GM12878 (cell line): ENCODE results near the gene TP63. TPM values are rescaled to one million over a fixed set of nuclear protein-coding genes. Genes with fewer than 3 reads are reported as not detected.

Experiments used
- ATAC-seq: fragments of 200-7000 bp; cut with Tn5 transposase; 3 replicates; pipeline ENCODE4 v1.9.1; 2020; ENCODE audit warnings: mild to moderate bottlenecking, moderate library complexity
- BruUV-seq: library from RNA; stranded (reverse); fragments of 400-500 nt; replicated peaks from 2 replicates; lab custom pipeline; 2021; lab: Mats Ljungman, UMichigan
- CTCF ChIA-PET: fragments of 300-600 bp; sonication (Branson Sonifier 250); formaldehyde crosslinking; extraction: SDS; loops from one replicate; lab custom pipeline; 2021; ENCODE audit warnings: inconsistent platforms; lab: Yijun Ruan, JAX
- POLR2A ChIA-PET: fragments of 350-600 bp; formaldehyde crosslinking; extraction: SDS; loops from one replicate; lab custom pipeline; 2021; ENCODE audit warnings: inconsistent platforms; lab: Charles Lee
- RAD21 ChIA-PET: fragments of 300-600 bp; sonication (Branson Sonifier 250); formaldehyde crosslinking; loops from one replicate; lab custom pipeline; 2023; ENCODE audit warnings: antibody characterized with exemption; ENCODE audit not compliant: unreplicated experiment; lab: Charles Lee
- SMC1A ChIA-PET: fragments of 300-600 bp; sonication (Branson Sonifier 250); formaldehyde crosslinking; loops from one replicate; lab custom pipeline; 2023; ENCODE audit not compliant: unreplicated experiment, uncharacterized antibody; lab: Charles Lee
- DNase-seq: peaks from one replicate; pipeline ENCODE4 v3.0.0-alpha.2; 2011; ENCODE audit warnings: low read depth, low spot score
- FAIRE-seq: peaks from 3 replicates; lab custom pipeline; 2011; peaks lifted over from hg19 to GRCh38; lab: Jason Lieb, UNC
- H2AFZ ChIP-seq: 2 replicates; pipeline ENCODE4 v1.6.0; 2011; ENCODE audit warnings: low read depth, low read length, control low read depth; ENCODE audit not compliant: control insufficient read depth
- H3K27ac ChIP-seq: 2 replicates; pipeline ENCODE4 v1.5.1; 2011; ENCODE audit warnings: control low read depth; ENCODE audit not compliant: control insufficient read depth, insufficient read depth
- H3K27me3 ChIP-seq, 2 experiments: replicated peaks in 1 of 2; 2 replicates each; pipeline versions ENCODE4 v1.6.0 to v1.6.1; 2011; ENCODE audit warnings: low read length in 1 of 2; ENCODE audit not compliant: control insufficient read depth in 2 of 2, insufficient read depth in 2 of 2
- H3K36me3 ChIP-seq, 2 experiments: 2 replicates each; pipeline ENCODE4 v1.5.1; 2011; ENCODE audit warnings: low read length in 1 of 2; ENCODE audit not compliant: control insufficient read depth in 2 of 2, insufficient read depth in 2 of 2
- H3K4me1 ChIP-seq: 2 replicates; pipeline ENCODE4 v1.6.1; 2011; ENCODE audit warnings: mild to moderate bottlenecking, low read length, moderate library complexity, mixed read lengths; ENCODE audit not compliant: control insufficient read depth, insufficient read depth
- H3K4me2 ChIP-seq: 2 replicates; pipeline ENCODE4 v1.6.0; 2011; ENCODE audit warnings: control low read depth; ENCODE audit not compliant: control insufficient read depth, insufficient read depth
- H3K4me3 ChIP-seq: fragments of 200-600 bp; sonication (generic); 2 replicates; pipeline ENCODE4 v1.5.1; 2016
- H3K79me2 ChIP-seq: 2 replicates; pipeline ENCODE4 v1.6.0; 2011; ENCODE audit warnings: low read length; ENCODE audit not compliant: control insufficient read depth, insufficient read depth
- H3K9ac ChIP-seq: 2 replicates; pipeline ENCODE4 v1.8.0; 2011; ENCODE audit warnings: low read length, control low read depth, mixed read lengths; ENCODE audit not compliant: control insufficient read depth, insufficient read depth
- H3K9me3 ChIP-seq: replicated peaks from 3 replicates; pipeline ENCODE4 v1.5.1; 2011; ENCODE audit warnings: mild to moderate bottlenecking, low read length; ENCODE audit not compliant: control insufficient read depth, insufficient read depth
- H4K20me1 ChIP-seq: 2 replicates; pipeline ENCODE4 v1.6.0; 2011; ENCODE audit not compliant: control insufficient read depth, insufficient read depth
- CEBPB ChIP-seq, 2 experiments: fragments of 150-350 bp in 1 of 2; IDR thresholded peaks; 2 replicates each; pipeline ENCODE4 v1.6.1; 2012 to 2014; ENCODE audit warnings: low read depth in 2 of 2, low read length in 2 of 2, borderline replicate concordance in 1 of 2, inconsistent platforms in 1 of 2
- EGR1 ChIP-seq, 2 experiments: IDR thresholded peaks; 1 replicate in 1 of 2; 2 replicates in 1 of 2; pipeline ENCODE4 v1.6.1; 2011 to 2012; ENCODE audit warnings: low read depth in 2 of 2, low read length in 2 of 2, borderline replicate concordance in 1 of 2, mild to moderate bottlenecking in 1 of 2, moderate library complexity in 1 of 2
- EP300 ChIP-seq, 2 experiments: fragments of 150-350 bp in 1 of 2; IDR thresholded peaks; 2 replicates each; pipeline ENCODE4 v1.6.1; 2011 to 2012; ENCODE audit warnings: low read depth in 2 of 2, low read length in 2 of 2, borderline replicate concordance in 1 of 2, improper control_type of control experiment in 1 of 2, inconsistent platforms in 1 of 2; ENCODE audit not compliant: control insufficient read depth in 1 of 2
- IKZF1 ChIP-seq: fragments of 450-650 bp; conservative IDR thresholded peaks from 2 replicates; pipeline ENCODE4 v1.6.1; 2017; ENCODE audit warnings: antibody characterized with exemption, mild to moderate bottlenecking
- MTA3 ChIP-seq: IDR thresholded peaks from 2 replicates; pipeline ENCODE4 v1.6.1; 2012; ENCODE audit warnings: low read length, inconsistent platforms, borderline replicate concordance
- NFIC ChIP-seq: IDR thresholded peaks from 2 replicates; pipeline ENCODE4 v1.6.1; 2012; ENCODE audit warnings: low read depth, mild to moderate bottlenecking, inconsistent platforms, low read length, moderate library complexity
- NFXL1 ChIP-seq: fragments of 450-650 bp; IDR thresholded peaks from 2 replicates; pipeline ENCODE4 v1.6.1; 2017; ENCODE audit warnings: antibody characterized with exemption, mild to moderate bottlenecking, borderline replicate concordance
- NR2C2 ChIP-seq: IDR thresholded peaks from 2 replicates; pipeline ENCODE4 v1.6.1; 2011; ENCODE audit warnings: borderline replicate concordance, low read depth; ENCODE audit not compliant: control insufficient read depth, insufficient read length
- SREBF1 ChIP-seq: IDR thresholded peaks from 2 replicates; pipeline ENCODE4 v1.6.1; 2012; ENCODE audit warnings: mild to moderate bottlenecking, low read length
- SUZ12 ChIP-seq: fragments of 200-600 bp; sonication (generic); IDR thresholded peaks from one replicate; pipeline ENCODE4 v1.6.1; 2018; ENCODE audit warnings: antibody characterized with exemption, mild to moderate bottlenecking; ENCODE audit not compliant: unreplicated experiment
- TAF1 ChIP-seq: IDR thresholded peaks from 2 replicates; pipeline ENCODE4 v1.6.1; 2011; ENCODE audit warnings: mild to moderate bottlenecking, low read depth, low read length, borderline replicate concordance
- TCF12 ChIP-seq: IDR thresholded peaks from 2 replicates; pipeline ENCODE4 v1.6.1; 2011; ENCODE audit warnings: low read depth, mild to moderate bottlenecking, low read length
- ZBED1 ChIP-seq: IDR thresholded peaks from 2 replicates; pipeline ENCODE4 v1.6.1; 2016; ENCODE audit warnings: borderline replicate concordance
- ZNF622 ChIP-seq: fragments of 450-650 bp; IDR thresholded peaks from 2 replicates; pipeline ENCODE4 v1.6.1; 2017; ENCODE audit warnings: mild to moderate bottlenecking, inconsistent platforms
- WGBS: methylation state at CpG from one replicate; pipeline ENCODE4 v1.1.6; 2016; ENCODE audit warnings: low lambda C conversion rate; ENCODE audit not compliant: insufficient replicate concordance, insufficient coverage; ENCODE audit errors: missing lambda C conversion rate; 5-methylcytosine and 5-hydroxymethylcytosine counted together
- in situ Hi-C: fragments of 300-500 bp; cut with MboI; formaldehyde crosslinking; loops from 9 replicates; pipeline ENCODE4 v1.14.3; 2018; ENCODE audit warnings: mixed read lengths
- intact Hi-C: fragments of 100-400 bp; cut with micrococcal nuclease; formaldehyde crosslinking; loops from one replicate; pipeline ENCODE4 v1.14.2; 2022; ENCODE audit not compliant: unreplicated experiment
- polyA plus RNA-seq, 11 experiments: library from polyadenylated mRNA; depleted of rRNA in 4 of 11; unstranded in 6 of 11; stranded (reverse) in 5 of 11; fragments of >200 nt; fragmentation: Nextera tagmentation in 4 of 11; fragmentation: Illumina TruSeq in 1 of 11; extraction: Ambion mirVana in 4 of 11; extraction: Trizol in 1 of 11; gene quantifications; 1 replicate in 1 of 11; 2 replicates in 10 of 11; pipeline versions ENCODE4 v1.2.1 to v1.2.3, GENCODE V29; 2011 to 2016; ENCODE audit warnings: inconsistent platforms in 2 of 11, missing spikeins in 2 of 11, low read depth in 1 of 11
- total RNA-seq, 4 experiments: library from RNA; depleted of rRNA in 3 of 4; stranded (reverse); fragments of >200 nt in 3 of 4; fragmentation: Illumina TruSeq in 1 of 4; extraction: Trizol in 1 of 4; gene quantifications; 2 replicates each; pipeline versions ENCODE4 v1.2.1 to v1.2.3, GENCODE V29; 2013 to 2021
- TF ChIP-seq, protein P1 (sequence below): IDR thresholded peaks from 2 replicates; pipeline ENCODE4 v1.6.1; 2012; ENCODE audit warnings: low read length, inconsistent platforms
- TF ChIP-seq, protein P2 (sequence below): fragments of 450-650 bp; IDR thresholded peaks from 2 replicates; pipeline ENCODE4 v1.6.1; 2017; ENCODE audit warnings: borderline replicate concordance
- TF ChIP-seq, protein P3 (sequence below): IDR thresholded peaks from 2 replicates; pipeline ENCODE4 v1.6.1; 2012; ENCODE audit warnings: low read depth, low read length, improper control_type of control experiment
- TF ChIP-seq, protein P4 (sequence below): IDR thresholded peaks from 2 replicates; pipeline ENCODE4 v1.6.1; 2012; ENCODE audit warnings: mild to moderate bottlenecking, low read depth, low read length

TP63 gene
- total and polyA plus RNA-seq, 10 of the 15 experiments (the other 5 are each of a cell fraction or from before 2014, with no cell fraction given), result 1.4 to 10.8 (median 6.2) TPM

DNA sequence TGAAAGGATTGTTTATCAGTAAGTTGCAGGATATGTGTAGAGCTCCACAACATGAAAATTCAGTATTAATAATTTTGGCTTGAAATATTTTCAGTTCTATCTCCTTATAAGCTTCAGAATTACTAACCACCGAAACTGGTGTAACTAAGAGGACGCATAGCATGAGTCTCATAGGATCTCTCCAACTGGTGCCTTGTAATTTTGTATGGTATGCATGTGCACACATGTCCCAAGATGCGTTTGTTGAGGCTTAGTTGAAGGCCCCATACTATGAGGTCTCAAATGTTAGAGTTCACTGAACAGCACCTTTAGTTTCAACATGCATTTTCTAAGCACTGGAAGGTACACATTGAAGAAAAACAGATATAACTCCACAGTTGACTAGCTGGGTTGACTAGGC, 195.4 kb downstream of the TP63 start:
- H3K4me2 ChIP-seq, result no peak overlapping the region
- in situ Hi-C loops (no loop called here), intact Hi-C loops (no loop called here)
- H3K9me3 ChIP-seq, result no peaks in the 10 kb centered on the region
- DNase-seq (no peak), ATAC-seq (no peak), FAIRE-seq (no peak)
- CTCF ChIA-PET, result interaction anchor here (0.6 to 1.9 kb wide), 4 partner anchors 13 to 422 kb away, joined by 3 to 5 read pairs (median 4); no protein-coding TSS in a partner anchor
- SMC1A ChIA-PET, result interaction anchor here (1.1 to 2.1 kb wide), 4 partner anchors 9 to 23 kb away, joined by 3 to 5 read pairs (median 5); no protein-coding TSS in a partner anchor
- no peak overlapping the region for H3K4me3 ChIP-seq
- no peak overlapping the region for H3K27ac ChIP-seq
- 83% methylated on average over 3 of the region's 3 CpGs for WGBS
- no peaks in the 10 kb centered on the region for H4K20me1 ChIP-seq
- BruUV-seq, result no TSS peak
- H3K79me2 ChIP-seq, result no peaks in the 10 kb centered on the region
- RAD21 ChIA-PET, result no interaction called here
- no peaks in the 10 kb centered on the region for H3K36me3 ChIP-seq
- H3K27me3 ChIP-seq, result no peaks in the 10 kb centered on the region
- H2AFZ ChIP-seq, result no peak overlapping the region
- no peaks in the 10 kb centered on the region for H3K4me1 ChIP-seq
- H3K9ac ChIP-seq, result no peak overlapping the region
- POLR2A ChIA-PET, result no interaction called here
- TF ChIP-seq NR2C2, result no peak
- no peak for TF ChIP-seq SREBF1
- TF ChIP-seq MTA3, result no peak
- no peak for TF ChIP-seq TCF12
- TF ChIP-seq EP300 (IDR thresholded peaks at IDR 0.05; ENCODE audit: borderline replicate concordance in 1 of 2, control insufficient read depth in 1 of 2, low read depth in 2 of 2, low read length in 2 of 2), result no peak
- TF ChIP-seq TAF1, result no peak
- TF ChIP-seq ZNF622, result no peak
- TF ChIP-seq ZBED1, result no peak
- TF ChIP-seq, protein P1, sequence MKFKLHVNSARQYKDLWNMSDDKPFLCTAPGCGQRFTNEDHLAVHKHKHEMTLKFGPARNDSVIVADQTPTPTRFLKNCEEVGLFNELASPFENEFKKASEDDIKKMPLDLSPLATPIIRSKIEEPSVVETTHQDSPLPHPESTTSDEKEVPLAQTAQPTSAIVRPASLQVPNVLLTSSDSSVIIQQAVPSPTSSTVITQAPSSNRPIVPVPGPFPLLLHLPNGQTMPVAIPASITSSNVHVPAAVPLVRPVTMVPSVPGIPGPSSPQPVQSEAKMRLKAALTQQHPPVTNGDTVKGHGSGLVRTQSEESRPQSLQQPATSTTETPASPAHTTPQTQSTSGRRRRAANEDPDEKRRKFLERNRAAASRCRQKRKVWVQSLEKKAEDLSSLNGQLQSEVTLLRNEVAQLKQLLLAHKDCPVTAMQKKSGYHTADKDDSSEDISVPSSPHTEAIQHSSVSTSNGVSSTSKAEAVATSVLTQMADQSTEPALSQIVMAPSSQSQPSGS, result no peak
- TF ChIP-seq, protein P2, sequence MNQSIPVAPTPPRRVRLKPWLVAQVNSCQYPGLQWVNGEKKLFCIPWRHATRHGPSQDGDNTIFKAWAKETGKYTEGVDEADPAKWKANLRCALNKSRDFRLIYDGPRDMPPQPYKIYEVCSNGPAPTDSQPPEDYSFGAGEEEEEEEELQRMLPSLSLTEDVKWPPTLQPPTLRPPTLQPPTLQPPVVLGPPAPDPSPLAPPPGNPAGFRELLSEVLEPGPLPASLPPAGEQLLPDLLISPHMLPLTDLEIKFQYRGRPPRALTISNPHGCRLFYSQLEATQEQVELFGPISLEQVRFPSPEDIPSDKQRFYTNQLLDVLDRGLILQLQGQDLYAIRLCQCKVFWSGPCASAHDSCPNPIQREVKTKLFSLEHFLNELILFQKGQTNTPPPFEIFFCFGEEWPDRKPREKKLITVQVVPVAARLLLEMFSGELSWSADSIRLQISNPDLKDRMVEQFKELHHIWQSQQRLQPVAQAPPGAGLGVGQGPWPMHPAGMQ, result no peak
- TF ChIP-seq IKZF1, result no peak
- no peak for TF ChIP-seq EGR1 (IDR thresholded peaks at IDR 0.05; ENCODE audit: borderline replicate concordance in 1 of 2, low read depth in 2 of 2, low read length in 2 of 2)
- no peak for TF ChIP-seq NFIC
- TF ChIP-seq SUZ12, result no peak
- TF ChIP-seq, protein P3, sequence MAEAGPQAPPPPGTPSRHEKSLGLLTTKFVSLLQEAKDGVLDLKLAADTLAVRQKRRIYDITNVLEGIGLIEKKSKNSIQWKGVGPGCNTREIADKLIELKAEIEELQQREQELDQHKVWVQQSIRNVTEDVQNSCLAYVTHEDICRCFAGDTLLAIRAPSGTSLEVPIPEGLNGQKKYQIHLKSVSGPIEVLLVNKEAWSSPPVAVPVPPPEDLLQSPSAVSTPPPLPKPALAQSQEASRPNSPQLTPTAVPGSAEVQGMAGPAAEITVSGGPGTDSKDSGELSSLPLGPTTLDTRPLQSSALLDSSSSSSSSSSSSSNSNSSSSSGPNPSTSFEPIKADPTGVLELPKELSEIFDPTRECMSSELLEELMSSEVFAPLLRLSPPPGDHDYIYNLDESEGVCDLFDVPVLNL, result no peak
- no peak for TF ChIP-seq CEBPB (IDR thresholded peaks at IDR 0.05; ENCODE audit: borderline replicate concordance in 1 of 2, low read depth in 2 of 2, low read length in 2 of 2)
- TF ChIP-seq, protein P4, sequence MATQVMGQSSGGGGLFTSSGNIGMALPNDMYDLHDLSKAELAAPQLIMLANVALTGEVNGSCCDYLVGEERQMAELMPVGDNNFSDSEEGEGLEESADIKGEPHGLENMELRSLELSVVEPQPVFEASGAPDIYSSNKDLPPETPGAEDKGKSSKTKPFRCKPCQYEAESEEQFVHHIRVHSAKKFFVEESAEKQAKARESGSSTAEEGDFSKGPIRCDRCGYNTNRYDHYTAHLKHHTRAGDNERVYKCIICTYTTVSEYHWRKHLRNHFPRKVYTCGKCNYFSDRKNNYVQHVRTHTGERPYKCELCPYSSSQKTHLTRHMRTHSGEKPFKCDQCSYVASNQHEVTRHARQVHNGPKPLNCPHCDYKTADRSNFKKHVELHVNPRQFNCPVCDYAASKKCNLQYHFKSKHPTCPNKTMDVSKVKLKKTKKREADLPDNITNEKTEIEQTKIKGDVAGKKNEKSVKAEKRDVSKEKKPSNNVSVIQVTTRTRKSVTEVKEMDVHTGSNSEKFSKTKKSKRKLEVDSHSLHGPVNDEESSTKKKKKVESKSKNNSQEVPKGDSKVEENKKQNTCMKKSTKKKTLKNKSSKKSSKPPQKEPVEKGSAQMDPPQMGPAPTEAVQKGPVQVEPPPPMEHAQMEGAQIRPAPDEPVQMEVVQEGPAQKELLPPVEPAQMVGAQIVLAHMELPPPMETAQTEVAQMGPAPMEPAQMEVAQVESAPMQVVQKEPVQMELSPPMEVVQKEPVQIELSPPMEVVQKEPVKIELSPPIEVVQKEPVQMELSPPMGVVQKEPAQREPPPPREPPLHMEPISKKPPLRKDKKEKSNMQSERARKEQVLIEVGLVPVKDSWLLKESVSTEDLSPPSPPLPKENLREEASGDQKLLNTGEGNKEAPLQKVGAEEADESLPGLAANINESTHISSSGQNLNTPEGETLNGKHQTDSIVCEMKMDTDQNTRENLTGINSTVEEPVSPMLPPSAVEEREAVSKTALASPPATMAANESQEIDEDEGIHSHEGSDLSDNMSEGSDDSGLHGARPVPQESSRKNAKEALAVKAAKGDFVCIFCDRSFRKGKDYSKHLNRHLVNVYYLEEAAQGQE, result no peak
- TF ChIP-seq NFXL1, result no peak
